SK-N-SH (cell line): Measurements from ENCODE around the gene CCL2. TPM values are rescaled to one million over a fixed set of nuclear protein-coding genes. Genes with fewer than 3 reads are reported as not detected.

Experiments used
- CTCF ChIA-PET: fragments of 300-600, 350-600 bp; formaldehyde crosslinking; extraction: SDS; loops from one replicate; lab custom pipeline; 2021; lab: Yijun Ruan, JAX
- POLR2A ChIA-PET: fragments of 350-600 bp; sonication (Branson Sonifier 250); formaldehyde crosslinking; extraction: SDS; loops from one replicate; lab custom pipeline; 2020; ENCODE audit warnings: antibody characterized with exemption, inconsistent platforms; lab: Yijun Ruan, JAX
- DNase-seq: peaks from one replicate; pipeline ENCODE4 v3.0.0; 2012
- H2AFZ ChIP-seq: fragments of 200-600 bp; sonication (generic); 2 replicates; pipeline ENCODE4 v1.8.1; 2016; ENCODE audit warnings: antibody characterized with exemption, mild to moderate bottlenecking, low read depth
- H3F3A ChIP-seq: fragments of 200-600 bp; sonication (generic); replicated peaks from 2 replicates; pipeline ENCODE3; 2016; ENCODE audit warnings: antibody characterized with exemption, mild to moderate bottlenecking; ENCODE audit not compliant: insufficient read depth
- H3K27ac ChIP-seq, 2 experiments: fragments of 200-500 bp in 1 of 2; fragments of 200-600 bp in 1 of 2; sonication (Bioruptor generic) in 1 of 2; sonication (generic), shearing (Covaris generic) in 1 of 2; 2 replicates each; pipeline versions ENCODE4 v1.5.1 to v1.6.1; 2014 to 2016; ENCODE audit warnings: low read depth in 2 of 2, inconsistent platforms in 1 of 2, low read length in 1 of 2, mild to moderate bottlenecking in 1 of 2, mixed read lengths in 1 of 2
- H3K27me3 ChIP-seq: fragments of 200-600 bp; sonication (generic), shearing (Covaris generic); 2 replicates; pipeline ENCODE4 v1.6.1; 2016; ENCODE audit warnings: mixed run types; ENCODE audit not compliant: insufficient read depth
- H3K36me3 ChIP-seq, 2 experiments: fragments of 200-500 bp in 1 of 2; fragments of 200-600 bp in 1 of 2; sonication (Bioruptor generic) in 1 of 2; sonication (generic) in 1 of 2; replicated peaks in 1 of 2; 2 replicates each; pipeline versions ENCODE3 to v1.5.1; 2014 to 2016; ENCODE audit warnings: low read length in 1 of 2, mild to moderate bottlenecking in 1 of 2; ENCODE audit not compliant: insufficient read depth in 2 of 2, control insufficient read depth in 1 of 2
- H3K4me1 ChIP-seq, 2 experiments: fragments of 200-500 bp in 1 of 2; fragments of 200-600 bp in 1 of 2; sonication (Bioruptor generic) in 1 of 2; sonication (generic), shearing (Covaris generic) in 1 of 2; 2 replicates each; pipeline versions ENCODE4 v1.5.1 to v1.6.1; 2014 to 2016; ENCODE audit warnings: low read depth in 1 of 2, low read length in 1 of 2, mixed run types in 1 of 2; ENCODE audit not compliant: insufficient read depth in 2 of 2, control insufficient read depth in 1 of 2
- H3K4me2 ChIP-seq: fragments of 200-600 bp; sonication (generic), shearing (Covaris generic); 2 replicates; pipeline ENCODE4 v1.6.1; 2017; ENCODE audit warnings: mixed run types
- H3K4me3 ChIP-seq, 2 experiments: fragments of 200-500 bp in 1 of 2; fragments of 200-600 bp in 1 of 2; sonication (Bioruptor generic) in 1 of 2; sonication (generic), shearing (Covaris generic) in 1 of 2; 2 replicates each; pipeline versions ENCODE4 v1.5.1 to v1.8.1; 2014 to 2016; ENCODE audit warnings: low read depth in 2 of 2, inconsistent platforms in 1 of 2, low read length in 1 of 2, mild to moderate bottlenecking in 1 of 2, mixed read lengths in 1 of 2, moderate library complexity in 1 of 2
- H3K79me2 ChIP-seq: fragments of 200-600 bp; sonication (generic); 2 replicates; pipeline ENCODE4 v1.8.1; 2017; ENCODE audit warnings: mild to moderate bottlenecking; ENCODE audit not compliant: insufficient read depth
- H3K9ac ChIP-seq: fragments of 200-600 bp; sonication (generic); 2 replicates; pipeline ENCODE4 v1.6.1; 2017; ENCODE audit warnings: mixed run types
- H3K9me2 ChIP-seq: fragments of 200-600 bp; sonication (generic); 2 replicates; pipeline ENCODE4 v1.6.1; 2017; ENCODE audit warnings: mixed run types
- H3K9me3 ChIP-seq: fragments of 200-600 bp; sonication (generic); 2 replicates; pipeline ENCODE4 v1.6.1; 2017; ENCODE audit warnings: mixed run types, mild to moderate bottlenecking, moderate library complexity
- H4K20me1 ChIP-seq: fragments of 200-600 bp; sonication (generic); 2 replicates; pipeline ENCODE4 v1.6.1; 2017; ENCODE audit warnings: mild to moderate bottlenecking, mixed run types; ENCODE audit not compliant: insufficient read depth
- CHD2 ChIP-seq: fragments of 150-350 bp; IDR thresholded peaks from 2 replicates; pipeline ENCODE4 v1.6.1; 2018; ENCODE audit warnings: low read length; ENCODE audit not compliant: partially characterized antibody
- ELF1 ChIP-seq: IDR thresholded peaks from 2 replicates; pipeline ENCODE4 v1.4.0; 2012
- FOSL2 ChIP-seq: IDR thresholded peaks from 2 replicates; pipeline ENCODE4 v1.4.0; 2012; ENCODE audit warnings: low read depth, mild to moderate bottlenecking, moderate library complexity, borderline replicate concordance
- GABPA ChIP-seq: IDR thresholded peaks from 2 replicates; pipeline ENCODE4 v1.4.0; 2012; ENCODE audit warnings: low read depth, mild to moderate bottlenecking
- GATA2 ChIP-seq: sonication (generic); formaldehyde crosslinking; IDR thresholded peaks from 2 replicates; pipeline ENCODE4 v1.5.0; 2020; ENCODE audit warnings: mild to moderate bottlenecking, missing genetic modification reagents
- IRF3 ChIP-seq: fragments of 150-350 bp; IDR thresholded peaks from 2 replicates; pipeline ENCODE4 v1.6.1; 2016; ENCODE audit warnings: mild to moderate bottlenecking, low read depth, low read length
- MEF2A ChIP-seq: IDR thresholded peaks from 2 replicates; pipeline ENCODE4 v1.4.0; 2012; ENCODE audit warnings: low read depth, borderline replicate concordance
- MXI1 ChIP-seq: IDR thresholded peaks from 2 replicates; pipeline ENCODE4 v1.6.1; 2012; ENCODE audit warnings: mild to moderate bottlenecking, low read depth, low read length, improper control_type of control experiment
- PBX3 ChIP-seq: IDR thresholded peaks from 2 replicates; pipeline ENCODE4; 2012
- RFX5 ChIP-seq: IDR thresholded peaks from 2 replicates; pipeline ENCODE4 v1.6.1; 2012; ENCODE audit warnings: mild to moderate bottlenecking, improper control_type of control experiment, low read length
- SMC3 ChIP-seq: IDR thresholded peaks from 2 replicates; pipeline ENCODE4 v1.6.1; 2012; ENCODE audit warnings: low read depth, low read length, improper control_type of control experiment
- TCF12 ChIP-seq: IDR thresholded peaks from 2 replicates; pipeline ENCODE4 v1.4.0; 2012
- ZBTB33 ChIP-seq: IDR thresholded peaks from 2 replicates; pipeline ENCODE4 v1.4.0; 2012; ENCODE audit warnings: low read depth, borderline replicate concordance
- WGBS: methylation state at CpG from one replicate; pipeline ENCODE4 v1.1.6; 2017; ENCODE audit warnings: low lambda C conversion rate; 5-methylcytosine and 5-hydroxymethylcytosine counted together
- polyA plus RNA-seq, 3 experiments: library from polyadenylated mRNA; depleted of rRNA; stranded (reverse); fragments of >200 nt; gene quantifications; 2 replicates each; pipeline ENCODE4 v1.2.3, GENCODE V29; 2012
- TF ChIP-seq, protein P1 (sequence below): fragments of 150-350 bp; IDR thresholded peaks from 2 replicates; pipeline ENCODE4 v1.6.1; 2017; ENCODE audit warnings: antibody characterized with exemption, low read length, low read depth, borderline replicate concordance

The CCL2 gene
- polyA plus RNA-seq, 1 of the 3 experiments (the other 2 are of a cell fraction), result 210 TPM

GRCh38 chr17:34303606-34304005 lies 48.5 kb downstream of the CCL2 start:
- Histone ChIP-seq H3K27me3 (no peaks in the 10 kb centered on the region), H3K9ac (no peak overlapping the region), H3K79me2 (no peaks in the 10 kb centered on the region), H4K20me1 (no peaks in the 10 kb centered on the region), H3K36me3 (no peaks in the 10 kb centered on the region), H3K27ac (no peak overlapping the region), H3K9me3 (no peaks in the 10 kb centered on the region), H3K9me2 (no peaks in the 10 kb centered on the region), H3K4me3 (no peak overlapping the region), H3F3A (peaks cover 12% of the 10 kb centered on the region), H3K4me1 (peaks cover 0 to 20% of the 10 kb centered on the region in 2 experiments; a peak in 2 of 4 replicates), H3K4me2 (no peak overlapping the region), H2AFZ (no peak overlapping the region)
- DNase-seq, result no peak
- ChIA-PET CTCF (interaction anchor here (2.0 kb wide), 1 partner anchor 58 kb away, joined by 13 read pairs; no protein-coding TSS in a partner anchor), POLR2A (no interaction called here)
- 80% methylated on average over 2 of the region's 2 CpGs for WGBS
- TF ChIP-seq CHD2, result no peak

- no peaks in the 10 kb centered on the region for H4K20me1 ChIP-seq
- no peaks in the 10 kb centered on the region for H3K9me2 ChIP-seq
- H3F3A ChIP-seq, result peaks cover 7% of the 10 kb centered on the region
- no peaks in the 10 kb centered on the region for H3K36me3 ChIP-seq
- H3K4me3 ChIP-seq, result no peak overlapping the region
- no peaks in the 10 kb centered on the region for H3K27me3 ChIP-seq
- no peak for TF ChIP-seq ZBTB33
- TF ChIP-seq CHD2, result no peak
- no peak for TF ChIP-seq FOSL2
- TF ChIP-seq RFX5, result no peak
- no peak for TF ChIP-seq SMC3
- TF ChIP-seq, protein P1, sequence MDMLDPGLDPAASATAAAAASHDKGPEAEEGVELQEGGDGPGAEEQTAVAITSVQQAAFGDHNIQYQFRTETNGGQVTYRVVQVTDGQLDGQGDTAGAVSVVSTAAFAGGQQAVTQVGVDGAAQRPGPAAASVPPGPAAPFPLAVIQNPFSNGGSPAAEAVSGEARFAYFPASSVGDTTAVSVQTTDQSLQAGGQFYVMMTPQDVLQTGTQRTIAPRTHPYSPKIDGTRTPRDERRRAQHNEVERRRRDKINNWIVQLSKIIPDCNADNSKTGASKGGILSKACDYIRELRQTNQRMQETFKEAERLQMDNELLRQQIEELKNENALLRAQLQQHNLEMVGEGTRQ, result no peak
- no peak for TF ChIP-seq ELF1
- TF ChIP-seq TCF12, result no peak
- no peak for TF ChIP-seq MXI1
- TF ChIP-seq MEF2A, result no peak
- no peak for TF ChIP-seq GATA2
- no peak for TF ChIP-seq PBX3
- TF ChIP-seq IRF3, result no peak
- no peak for TF ChIP-seq GABPA
- ChIA-PET POLR2A (no interaction called here), CTCF (interaction anchor here (0.6 to 2.0 kb wide), 3 partner anchors 22 to 105 kb away, joined by 3 to 13 read pairs (median 4); no protein-coding TSS in a partner anchor)
- no peaks in the 10 kb centered on the region for H3K79me2 ChIP-seq
- DNase-seq, result no peak
- WGBS, result 74% methylated on average over 4 of the region's 4 CpGs
- no peak overlapping the region for H3K9ac ChIP-seq
- no peaks in the 10 kb centered on the region for H3K9me3 ChIP-seq
- H3K4me2 ChIP-seq, result no peak overlapping the region
- H3K4me1 ChIP-seq, result peaks cover 0 to 12% of the 10 kb centered on the region in 2 experiments; a peak in 2 of 4 replicates
- no peak overlapping the region for H3K27ac ChIP-seq
- no peak overlapping the region for H2AFZ ChIP-seq
Observed at GRCh38 chr17:34305061-34305460, 50.0 kb downstream of the CCL2 start.
